Choroid plexus epithelial cell (primary cell): Measurements from ENCODE around the gene ACSL4.

Experiments
- DNase-seq: peaks from one replicate; pipeline ENCODE4 v3.0.0-alpha.2; 2010; ENCODE audit warnings: low read depth
- H3K4me3 ChIP-seq: 2 replicates; pipeline ENCODE4 v1.5.1; 2011; ENCODE audit warnings: low read depth, mild to moderate bottlenecking, control low read depth, low read length, moderate library complexity
- TF ChIP-seq, protein P1 (sequence below): conservative IDR thresholded peaks from 2 replicates; pipeline ENCODE4 v1.5.1; 2011; ENCODE audit warnings: low read depth, mild to moderate bottlenecking, control low read depth, inconsistent platforms, low read length, moderate library complexity

ACSL4 gene

GRCh38 chrX:109732807-109733612 lies at the start of gene ACSL4:
Gene ACSL4 (minus strand): TSS chrX:109733257. CDS start chrX:109683363, 49,894 bp downstream.
- TF ChIP-seq, protein P1, sequence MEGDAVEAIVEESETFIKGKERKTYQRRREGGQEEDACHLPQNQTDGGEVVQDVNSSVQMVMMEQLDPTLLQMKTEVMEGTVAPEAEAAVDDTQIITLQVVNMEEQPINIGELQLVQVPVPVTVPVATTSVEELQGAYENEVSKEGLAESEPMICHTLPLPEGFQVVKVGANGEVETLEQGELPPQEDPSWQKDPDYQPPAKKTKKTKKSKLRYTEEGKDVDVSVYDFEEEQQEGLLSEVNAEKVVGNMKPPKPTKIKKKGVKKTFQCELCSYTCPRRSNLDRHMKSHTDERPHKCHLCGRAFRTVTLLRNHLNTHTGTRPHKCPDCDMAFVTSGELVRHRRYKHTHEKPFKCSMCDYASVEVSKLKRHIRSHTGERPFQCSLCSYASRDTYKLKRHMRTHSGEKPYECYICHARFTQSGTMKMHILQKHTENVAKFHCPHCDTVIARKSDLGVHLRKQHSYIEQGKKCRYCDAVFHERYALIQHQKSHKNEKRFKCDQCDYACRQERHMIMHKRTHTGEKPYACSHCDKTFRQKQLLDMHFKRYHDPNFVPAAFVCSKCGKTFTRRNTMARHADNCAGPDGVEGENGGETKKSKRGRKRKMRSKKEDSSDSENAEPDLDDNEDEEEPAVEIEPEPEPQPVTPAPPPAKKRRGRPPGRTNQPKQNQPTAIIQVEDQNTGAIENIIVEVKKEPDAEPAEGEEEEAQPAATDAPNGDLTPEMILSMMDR, result no peak
- peak within 1 kb of the TSS; percentile 80 for H3K4me3 ChIP-seq
- DNase-seq, result peak; percentile 88

DNA sequence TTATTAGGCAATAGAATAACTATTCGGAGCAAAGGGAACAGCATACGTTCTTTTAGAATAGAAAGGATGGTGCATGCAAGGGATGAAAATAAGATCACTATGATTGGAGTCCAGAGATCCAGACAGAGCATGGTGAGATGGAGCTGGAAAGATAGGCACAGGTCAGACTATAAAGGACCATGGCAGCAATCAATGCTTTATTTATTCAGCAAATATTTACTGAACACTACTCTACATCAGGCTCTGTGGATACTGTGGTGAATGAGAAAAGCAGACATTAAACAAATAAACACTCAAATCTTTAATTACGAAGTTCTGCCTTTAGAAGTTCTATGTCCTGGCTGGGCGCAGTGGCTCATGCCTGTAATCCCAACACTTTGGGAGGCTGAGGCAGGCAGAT lies 44.7 kb upstream of the ACSL4 start:
- H3K4me3 ChIP-seq, result no peak overlapping the region
- TF ChIP-seq, protein P1, result no peak
- no peak for DNase-seq

GRCh38 chrX:109776986-109777385 lies 43.9 kb upstream of the ACSL4 start:
- DNase-seq, result no peak
- TF ChIP-seq, protein P1, result no peak
- no peak overlapping the region for H3K4me3 ChIP-seq

GRCh38 chrX:109776432-109776831 lies 43.4 kb upstream of the ACSL4 start:
- no peak overlapping the region for H3K4me3 ChIP-seq
- DNase-seq, result no peak
- TF ChIP-seq, protein P1, result no peak

DNA sequence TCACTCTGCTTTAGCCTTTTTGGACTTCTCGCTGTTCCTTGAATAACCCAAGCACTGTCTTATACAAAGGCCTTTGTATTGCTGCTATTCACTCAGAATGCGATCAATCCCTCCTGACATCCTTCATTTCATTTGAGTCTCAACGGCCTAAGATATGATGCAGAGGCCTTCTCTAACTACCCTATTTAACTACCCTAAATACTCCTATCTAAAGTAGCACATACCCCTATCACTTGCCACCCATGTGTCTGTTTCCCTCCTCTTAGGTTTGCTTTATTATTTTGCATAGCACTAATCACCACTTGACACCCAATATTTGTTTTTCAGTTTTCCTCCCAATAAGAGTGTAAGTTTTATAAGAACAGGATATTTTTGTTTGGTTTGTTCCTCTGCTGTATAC lies 42.3 kb upstream of the ACSL4 start:
- TF ChIP-seq, protein P1, result no peak
- DNase-seq, result no peak
- H3K4me3 ChIP-seq, result no peak overlapping the region

DNA sequence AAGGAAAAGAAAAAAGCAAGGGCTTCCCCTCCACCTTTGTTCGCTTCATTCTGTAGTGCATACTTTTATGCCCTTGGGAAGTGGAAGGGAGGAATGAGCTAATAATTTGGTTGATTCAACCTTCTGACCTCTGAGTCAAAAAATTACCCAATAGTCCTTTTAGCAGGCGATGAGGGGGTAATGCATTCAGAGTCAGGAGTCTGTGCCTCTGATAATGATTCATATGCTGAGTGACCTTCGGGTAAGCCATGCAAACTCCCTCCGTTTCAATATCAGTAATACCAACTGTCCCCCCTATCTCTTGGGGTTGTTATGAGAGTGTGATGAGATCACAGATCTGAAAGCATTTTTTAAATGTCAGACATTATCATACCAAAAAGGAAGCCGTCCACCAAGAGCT lies 41.6 kb upstream of the ACSL4 start:
- no peak overlapping the region for H3K4me3 ChIP-seq
- TF ChIP-seq, protein P1, result no peak
- DNase-seq, result peak; percentile 82

DNA sequence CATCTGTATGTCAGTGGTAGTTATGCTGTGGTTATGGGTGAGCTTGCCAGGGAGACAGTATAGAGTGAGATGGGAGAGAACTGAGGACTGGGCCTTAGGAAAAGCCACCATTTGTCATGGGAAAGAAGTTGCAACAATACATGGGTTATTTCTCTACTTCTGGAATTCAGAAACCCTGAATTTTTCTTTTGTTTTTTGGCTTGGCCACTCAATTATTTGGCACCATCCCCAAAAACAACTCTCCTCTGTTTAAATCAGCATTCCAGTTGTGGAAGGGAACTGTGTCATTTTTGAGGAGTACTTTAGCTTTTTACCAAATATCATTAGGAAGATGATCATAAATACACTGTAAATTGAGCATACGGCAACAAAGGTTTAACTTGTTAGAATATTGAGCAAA lies 41.1 kb upstream of the ACSL4 start:
- peak; percentile 17 for DNase-seq
- TF ChIP-seq, protein P1, result no peak
- H3K4me3 ChIP-seq, result no peak overlapping the region
